Measurements from ENCODE around the gene AGO3. TPM values are rescaled to one million over a fixed set of nuclear protein-coding genes. Genes with fewer than 3 reads are reported as not detected.
"Not testable (repeated sequence)": the region's sequence is repeated elsewhere in the genome, so short reads cannot be mapped to it uniquely, and the experiment has no call there.

The AGO3 gene
- total and polyA plus RNA-seq, 5 donors from 2014 or later = 8.1 to 36.7 (median 9.6) TPM

DNA sequence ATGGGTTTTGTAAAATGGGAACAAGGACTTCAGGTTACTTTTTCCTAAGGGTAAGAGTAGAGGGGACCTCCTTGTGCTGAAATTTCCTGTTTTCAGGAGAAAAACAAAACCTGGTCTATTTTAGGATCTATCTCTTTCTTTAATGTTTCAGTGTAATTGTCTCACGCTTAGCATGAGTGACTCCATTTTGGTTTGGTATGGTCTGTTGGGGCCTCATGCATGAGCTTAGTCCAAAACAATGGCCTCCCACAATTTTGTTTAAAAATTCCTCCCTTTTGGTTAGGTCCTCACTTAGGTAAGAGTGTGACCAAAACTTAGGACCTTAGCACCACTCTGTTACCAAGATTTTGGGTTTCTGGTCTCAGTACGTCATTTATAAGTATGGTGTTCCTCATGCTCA, 85.8 kb downstream of the AGO3 start:
- peaks cover 48% of the 10 kb centered on the region for H3K36me3 ChIP-seq (ENCODE audit: control insufficient read depth, insufficient read depth, low read length)
- H3K9me3 ChIP-seq (ENCODE audit: control insufficient read depth in 2 of 2, low read length in 2 of 2) = no peaks in the 10 kb centered on the region
- H3K4me3 ChIP-seq (ENCODE audit: low read depth, low read length) = no peak overlapping the region
- Mint-ChIP-seq H3K4me1 (no peaks in the 10 kb centered on the region), H3K27me3 (no peaks in the 10 kb centered on the region), H3K36me3 (peaks cover 38% of the 10 kb centered on the region), H3K4me3 (no peak overlapping the region), H3K9me3 (no peaks in the 10 kb centered on the region), H3K27ac (no peak overlapping the region)
- H3K27ac ChIP-seq (ENCODE audit: insufficient read depth, low read length, poor library complexity, severe bottlenecking) = no peak overlapping the region
- no peaks in the 10 kb centered on the region for H3K27me3 ChIP-seq (ENCODE audit: control insufficient read depth, insufficient read depth, low read length)
- ATAC-seq (ENCODE audit: low read depth in 2 of 2) (no peak), DNase-seq (no peak)
- H3K4me1 ChIP-seq (ENCODE audit: control insufficient read depth, insufficient read depth, low read length, poor library complexity, severe bottlenecking) = no peaks in the 10 kb centered on the region

- Mint-ChIP-seq H3K36me3 (peaks cover 34% of the 10 kb centered on the region), H3K27me3 (no peaks in the 10 kb centered on the region), H3K4me3 (no peak overlapping the region), H3K4me1 (peaks cover 0 to 15% (median 11%) of the 10 kb centered on the region in 4 donors), H3K27ac (peak overlapping the region; percentile 6 to 34 (median 19)), H3K9me3 (peaks cover 0 to 3% (median 0%) of the 10 kb centered on the region in 7 donors)
- Histone ChIP-seq H3K4me3 (ENCODE audit: low read depth, low read length) (peak overlapping the region; percentile 16), H3K27me3 (ENCODE audit: control insufficient read depth, insufficient read depth, low read length) (no peaks in the 10 kb centered on the region), H3K27ac (ENCODE audit: insufficient read depth, low read length, poor library complexity, severe bottlenecking) (no peak overlapping the region), H3K9me3 (ENCODE audit: control insufficient read depth in 2 of 2, low read length in 2 of 2) (no peaks in the 10 kb centered on the region), H3K36me3 (ENCODE audit: control insufficient read depth, insufficient read depth, low read length) (peaks cover 38% of the 10 kb centered on the region), H3K4me1 (ENCODE audit: control insufficient read depth, insufficient read depth, low read length, poor library complexity, severe bottlenecking) (no peaks in the 10 kb centered on the region)
- ATAC-seq (ENCODE audit: low read depth in 2 of 2) = peak in 1 of 2 donors; percentile 34
- peak in 1 of 3 donors; percentile 60 for DNase-seq
These were observed 92.3 kb downstream of the AGO3 start for GRCh38 chr1:36023098-36023769.

DNA sequence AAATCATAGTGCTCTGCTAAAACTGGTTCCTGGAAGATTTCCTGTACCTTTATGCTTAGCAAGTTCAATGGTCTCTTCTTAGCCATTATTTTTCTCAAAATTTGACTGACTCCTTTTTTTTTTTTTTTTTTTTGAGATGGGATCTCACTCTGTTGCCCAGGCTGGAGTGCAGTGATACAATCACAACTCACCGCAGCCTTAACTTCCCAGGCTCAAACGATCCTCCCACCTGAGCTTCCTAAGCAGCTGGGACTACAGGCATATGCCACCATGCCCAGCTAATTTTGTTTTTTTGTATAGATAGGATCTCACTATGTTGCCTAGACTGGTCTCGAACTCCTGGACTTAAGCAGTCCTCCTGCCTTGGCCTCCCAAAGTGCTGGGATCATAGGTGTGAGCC, 93.1 kb downstream of the AGO3 start:
- peaks cover 0 to 15% (median 11%) of the 10 kb centered on the region in 4 donors for H3K4me1 Mint-ChIP-seq
- not testable (repeated sequence) for H3K27me3 Mint-ChIP-seq; H3K4me1 ChIP-seq (ENCODE audit: control insufficient read depth, insufficient read depth, low read length, poor library complexity, severe bottlenecking); H3K9me3 ChIP-seq (ENCODE audit: control insufficient read depth in 2 of 2, low read length in 2 of 2); DNase-seq; H3K4me3 Mint-ChIP-seq; H3K27me3 ChIP-seq (ENCODE audit: control insufficient read depth, insufficient read depth, low read length); H3K9me3 Mint-ChIP-seq; H3K4me3 ChIP-seq (ENCODE audit: low read depth, low read length); ATAC-seq (ENCODE audit: low read depth in 2 of 2); H3K27ac ChIP-seq (ENCODE audit: insufficient read depth, low read length, poor library complexity, severe bottlenecking)
- H3K36me3 ChIP-seq (ENCODE audit: control insufficient read depth, insufficient read depth, low read length) = peaks cover 37% of the 10 kb centered on the region
- H3K27ac Mint-ChIP-seq = peak overlapping the region in 2 of 3 donors; percentile 34 to 90
- H3K36me3 Mint-ChIP-seq = peaks cover 35% of the 10 kb centered on the region

DNA sequence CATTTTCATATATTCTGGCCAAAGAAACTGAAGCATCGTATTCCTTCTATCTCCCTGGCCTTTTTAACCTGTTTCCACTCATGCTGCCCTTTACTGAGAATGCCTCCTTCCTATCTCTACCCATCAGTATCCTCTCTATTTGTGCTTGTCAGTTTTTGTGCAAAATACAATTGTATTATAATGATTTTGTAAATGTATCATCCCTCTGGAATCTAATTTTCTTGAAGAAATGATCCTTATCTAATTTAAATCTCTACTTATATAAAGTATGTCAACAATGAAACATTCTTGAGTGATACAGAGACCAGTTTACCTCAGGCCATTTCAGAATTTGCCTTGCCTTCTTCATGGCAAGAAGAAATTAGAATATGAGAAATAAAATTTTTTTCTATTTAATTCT, 93.9 kb downstream of the AGO3 start:
- Mint-ChIP-seq H3K4me3 (no peak overlapping the region), H3K27ac (no peak overlapping the region), H3K27me3 (no peaks in the 10 kb centered on the region), H3K36me3 (peaks cover 29% of the 10 kb centered on the region), H3K4me1 (peaks cover 0 to 15% (median 11%) of the 10 kb centered on the region in 4 donors), H3K9me3 (peaks cover 0 to 3% (median 0%) of the 10 kb centered on the region in 7 donors)
- Histone ChIP-seq H3K4me3 (ENCODE audit: low read depth, low read length) (no peak overlapping the region), H3K9me3 (ENCODE audit: control insufficient read depth in 2 of 2, low read length in 2 of 2) (peaks cover 0 to 2% of the 10 kb centered on the region in 2 experiments), H3K27ac (ENCODE audit: insufficient read depth, low read length, poor library complexity, severe bottlenecking) (no peak overlapping the region), H3K27me3 (ENCODE audit: control insufficient read depth, insufficient read depth, low read length) (no peaks in the 10 kb centered on the region), H3K36me3 (ENCODE audit: control insufficient read depth, insufficient read depth, low read length) (peaks cover 33% of the 10 kb centered on the region), H3K4me1 (ENCODE audit: control insufficient read depth, insufficient read depth, low read length, poor library complexity, severe bottlenecking) (no peaks in the 10 kb centered on the region)
- DNase-seq = no peak
- no peak for ATAC-seq (ENCODE audit: low read depth in 2 of 2)

DNA sequence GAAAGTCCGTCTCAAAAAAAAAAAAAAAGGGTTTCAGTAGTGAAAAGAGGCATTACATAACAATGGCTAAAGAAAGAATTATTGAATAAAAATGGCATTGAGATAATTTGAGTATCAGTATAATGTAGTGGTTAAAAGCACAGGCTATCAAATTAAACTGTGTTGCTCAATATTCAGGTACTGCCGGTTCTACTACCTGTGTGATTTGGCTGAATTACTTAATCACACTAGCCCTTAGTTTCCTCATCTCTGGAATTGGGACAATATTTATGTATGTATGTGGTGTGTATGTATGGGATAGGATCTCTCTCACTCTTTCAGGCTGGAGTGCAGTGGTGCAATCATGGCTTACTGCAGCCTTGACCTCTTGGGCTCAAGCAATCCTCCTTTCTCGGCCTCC, 96.9 kb downstream of the AGO3 start:
- Mint-ChIP-seq H3K9me3 (peaks cover 0 to 3% (median 0%) of the 10 kb centered on the region in 7 donors), H3K4me1 (peaks cover 0 to 24% (median 11%) of the 10 kb centered on the region in 4 donors), H3K27me3 (no peaks in the 10 kb centered on the region), H3K27ac (no peak overlapping the region), H3K36me3 (peaks cover 40% of the 10 kb centered on the region), H3K4me3 (no peak overlapping the region)
- DNase-seq (no peak), ATAC-seq (ENCODE audit: low read depth in 2 of 2) (no peak)
- no peak overlapping the region for H3K27ac ChIP-seq (ENCODE audit: insufficient read depth, low read length, poor library complexity, severe bottlenecking)
- H3K27me3 ChIP-seq (ENCODE audit: control insufficient read depth, insufficient read depth, low read length) = no peaks in the 10 kb centered on the region
- peaks cover 0 to 2% of the 10 kb centered on the region in 2 experiments for H3K9me3 ChIP-seq (ENCODE audit: control insufficient read depth in 2 of 2, low read length in 2 of 2)
- no peaks in the 10 kb centered on the region for H3K4me1 ChIP-seq (ENCODE audit: control insufficient read depth, insufficient read depth, low read length, poor library complexity, severe bottlenecking)
- peaks cover 43% of the 10 kb centered on the region for H3K36me3 ChIP-seq (ENCODE audit: control insufficient read depth, insufficient read depth, low read length)
- H3K4me3 ChIP-seq (ENCODE audit: low read depth, low read length) = no peak overlapping the region

GRCh38 chr1:36031441-36031840, 100.5 kb downstream of the AGO3 start:
- H3K4me1 ChIP-seq (ENCODE audit: control insufficient read depth, insufficient read depth, low read length, poor library complexity, severe bottlenecking) = no peaks in the 10 kb centered on the region
- Mint-ChIP-seq H3K4me1 (peaks cover 0 to 14% (median 0%) of the 10 kb centered on the region in 4 donors), H3K27me3 (no peaks in the 10 kb centered on the region), H3K9me3 (peaks cover 0 to 2% (median 0%) of the 10 kb centered on the region in 7 donors), H3K36me3 (peaks cover 47% of the 10 kb centered on the region), H3K27ac (no peak overlapping the region), H3K4me3 (no peak overlapping the region)
- H3K36me3 ChIP-seq (ENCODE audit: control insufficient read depth, insufficient read depth, low read length) = peaks cover 54% of the 10 kb centered on the region
- H3K27me3 ChIP-seq (ENCODE audit: control insufficient read depth, insufficient read depth, low read length) = no peaks in the 10 kb centered on the region
- no peak for ATAC-seq (ENCODE audit: low read depth in 2 of 2)
- peaks cover 0 to 2% of the 10 kb centered on the region in 2 experiments for H3K9me3 ChIP-seq (ENCODE audit: control insufficient read depth in 2 of 2, low read length in 2 of 2)
- no peak overlapping the region for H3K4me3 ChIP-seq (ENCODE audit: low read depth, low read length)
- DNase-seq = no peak
- no peak overlapping the region for H3K27ac ChIP-seq (ENCODE audit: insufficient read depth, low read length, poor library complexity, severe bottlenecking)

DNA sequence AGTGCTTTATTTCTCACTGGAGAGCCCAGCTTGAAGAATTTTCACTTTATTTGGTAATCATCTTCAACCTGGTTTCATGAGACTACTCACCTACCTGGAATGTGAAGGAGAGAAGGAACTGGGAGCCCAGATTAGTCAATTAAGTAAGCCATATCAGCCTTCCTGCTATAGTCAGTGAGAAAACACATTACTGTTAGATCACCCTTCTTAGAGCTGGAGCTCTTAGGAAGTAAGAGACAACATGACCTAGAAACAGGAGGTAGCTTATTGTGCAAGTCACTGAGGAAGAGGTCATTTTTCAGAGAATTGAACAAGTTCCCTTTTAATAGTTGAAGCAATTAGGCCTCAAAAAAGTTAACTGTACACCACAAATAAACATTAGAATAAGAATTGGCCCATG, 103.8 kb downstream of the AGO3 start:
- peak in 1 of 3 donors; percentile 26 for DNase-seq
- Mint-ChIP-seq H3K36me3 (peaks cover 43% of the 10 kb centered on the region), H3K4me3 (no peak overlapping the region), H3K27me3 (no peaks in the 10 kb centered on the region), H3K9me3 (no peaks in the 10 kb centered on the region), H3K4me1 (peaks cover 0 to 15% (median 0%) of the 10 kb centered on the region in 4 donors), H3K27ac (no peak overlapping the region)
- H3K27ac ChIP-seq (ENCODE audit: insufficient read depth, low read length, poor library complexity, severe bottlenecking) = no peak overlapping the region
- no peaks in the 10 kb centered on the region for H3K27me3 ChIP-seq (ENCODE audit: control insufficient read depth, insufficient read depth, low read length)
- peaks cover 50% of the 10 kb centered on the region for H3K36me3 ChIP-seq (ENCODE audit: control insufficient read depth, insufficient read depth, low read length)
- no peak for ATAC-seq (ENCODE audit: low read depth in 2 of 2)
- H3K9me3 ChIP-seq (ENCODE audit: control insufficient read depth in 2 of 2, low read length in 2 of 2) = no peaks in the 10 kb centered on the region
- no peak overlapping the region for H3K4me3 ChIP-seq (ENCODE audit: low read depth, low read length)
- no peaks in the 10 kb centered on the region for H3K4me1 ChIP-seq (ENCODE audit: control insufficient read depth, insufficient read depth, low read length, poor library complexity, severe bottlenecking)

- H3K9me3 Mint-ChIP-seq = no peaks in the 10 kb centered on the region
- Histone ChIP-seq H3K4me1 (ENCODE audit: control insufficient read depth, insufficient read depth, low read length, poor library complexity, severe bottlenecking) (no peaks in the 10 kb centered on the region), H3K4me3 (ENCODE audit: low read depth, low read length) (no peak overlapping the region), H3K27me3 (ENCODE audit: control insufficient read depth, insufficient read depth, low read length) (no peaks in the 10 kb centered on the region), H3K36me3 (ENCODE audit: control insufficient read depth, insufficient read depth, low read length) (peaks cover 53% of the 10 kb centered on the region), H3K27ac (ENCODE audit: insufficient read depth, low read length, poor library complexity, severe bottlenecking) (no peak overlapping the region), H3K9me3 (ENCODE audit: control insufficient read depth in 2 of 2, low read length in 2 of 2) (no peaks in the 10 kb centered on the region)
- peaks cover 0 to 15% (median 0%) of the 10 kb centered on the region in 4 donors for H3K4me1 Mint-ChIP-seq
- no peak overlapping the region for H3K4me3 Mint-ChIP-seq
- H3K27me3 Mint-ChIP-seq = no peaks in the 10 kb centered on the region
- no peak overlapping the region for H3K27ac Mint-ChIP-seq
- peaks cover 48% of the 10 kb centered on the region for H3K36me3 Mint-ChIP-seq
- ATAC-seq (ENCODE audit: low read depth in 2 of 2) (no peak), DNase-seq (no peak)
These were observed 104.2 kb downstream of the AGO3 start for GRCh38 chr1:36035154-36035553.

All from CD4-positive, CD25-positive, alpha-beta regulatory T cell (primary cell).